NCI-H2196 (cell line): ENCODE measurements around the gene VWA3B.

Experiments
- DNase-seq: peaks from one replicate; lab custom pipeline; 2025; ENCODE audit not compliant: unreplicated experiment; lab: John Stamatoyannopoulos, UW

VWA3B gene

DNA sequence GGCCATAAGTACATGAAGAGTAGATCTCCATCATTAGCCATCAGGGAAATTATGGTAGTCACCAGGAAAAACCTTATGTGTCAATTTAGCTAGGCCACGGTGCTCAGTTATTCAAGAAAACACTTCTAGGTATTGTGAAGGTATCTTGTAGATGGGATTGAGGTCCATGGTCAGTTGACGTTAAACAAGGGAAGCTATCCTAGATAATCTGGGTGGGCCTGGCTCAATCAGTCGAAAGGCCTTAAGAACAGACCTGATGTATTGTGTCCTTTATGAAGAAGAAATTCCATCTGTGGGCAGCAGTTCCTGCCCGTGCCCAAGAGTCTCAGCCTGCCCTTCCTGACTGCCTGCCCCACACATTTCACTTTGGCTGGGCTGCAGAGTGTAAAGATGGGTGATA lies 242.6 kb downstream of the VWA3B start:
- DNase-seq, result no peak

- DNase-seq, result no peak
Observed at GRCh38 chr2:98332989-98333388, 246.0 kb downstream of the VWA3B start.

- DNase-seq, result no peak
Observed at GRCh38 chr2:98333922-98334321, 247.0 kb downstream of the VWA3B start.

GRCh38 chr2:98334439-98335078 lies 247.6 kb downstream of the VWA3B start:
- DNase-seq, result no peak

DNA sequence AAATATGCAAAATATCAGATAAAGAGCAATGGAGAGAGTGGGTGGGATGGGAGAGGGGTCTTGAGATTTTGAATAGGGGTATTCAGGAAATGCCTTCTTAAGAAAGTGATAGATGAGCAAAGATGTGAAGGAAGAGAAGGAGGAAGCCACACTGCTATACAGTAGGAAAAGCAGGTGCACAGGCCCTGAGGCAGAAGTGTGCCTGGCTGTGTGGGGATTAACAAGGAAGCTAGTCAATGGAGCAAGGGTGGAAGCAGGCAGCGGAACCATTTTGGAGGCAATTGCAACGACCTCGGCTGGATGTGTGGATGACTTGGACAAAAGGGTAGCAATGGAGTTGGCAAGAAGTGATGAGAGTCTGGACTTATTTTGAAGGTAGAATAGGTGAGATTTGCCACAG lies 248.3 kb downstream of the VWA3B start:
- DNase-seq, result no peak

DNA sequence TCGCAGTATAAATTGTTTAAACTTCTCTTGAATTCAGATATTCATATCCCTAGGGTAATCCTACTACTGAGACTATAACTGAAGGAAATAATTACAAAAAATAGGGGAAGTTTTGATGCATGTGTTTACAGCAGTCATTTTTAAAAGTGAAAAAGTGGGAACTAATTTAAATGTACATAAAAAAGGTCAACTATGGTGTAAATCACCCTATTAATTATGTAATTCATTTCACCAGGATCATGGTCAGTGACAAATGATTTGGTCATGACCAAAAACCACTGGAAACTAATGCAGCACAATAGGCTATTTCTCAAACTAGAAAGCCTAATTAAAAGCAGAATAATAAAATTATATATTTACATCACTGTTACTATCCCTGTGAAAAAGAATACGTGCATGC lies 254.3 kb downstream of the VWA3B start:
- DNase-seq, result no peak

- DNase-seq, result no peak
Observed at GRCh38 chr2:98343285-98343684, 256.3 kb downstream of the VWA3B start.

DNA sequence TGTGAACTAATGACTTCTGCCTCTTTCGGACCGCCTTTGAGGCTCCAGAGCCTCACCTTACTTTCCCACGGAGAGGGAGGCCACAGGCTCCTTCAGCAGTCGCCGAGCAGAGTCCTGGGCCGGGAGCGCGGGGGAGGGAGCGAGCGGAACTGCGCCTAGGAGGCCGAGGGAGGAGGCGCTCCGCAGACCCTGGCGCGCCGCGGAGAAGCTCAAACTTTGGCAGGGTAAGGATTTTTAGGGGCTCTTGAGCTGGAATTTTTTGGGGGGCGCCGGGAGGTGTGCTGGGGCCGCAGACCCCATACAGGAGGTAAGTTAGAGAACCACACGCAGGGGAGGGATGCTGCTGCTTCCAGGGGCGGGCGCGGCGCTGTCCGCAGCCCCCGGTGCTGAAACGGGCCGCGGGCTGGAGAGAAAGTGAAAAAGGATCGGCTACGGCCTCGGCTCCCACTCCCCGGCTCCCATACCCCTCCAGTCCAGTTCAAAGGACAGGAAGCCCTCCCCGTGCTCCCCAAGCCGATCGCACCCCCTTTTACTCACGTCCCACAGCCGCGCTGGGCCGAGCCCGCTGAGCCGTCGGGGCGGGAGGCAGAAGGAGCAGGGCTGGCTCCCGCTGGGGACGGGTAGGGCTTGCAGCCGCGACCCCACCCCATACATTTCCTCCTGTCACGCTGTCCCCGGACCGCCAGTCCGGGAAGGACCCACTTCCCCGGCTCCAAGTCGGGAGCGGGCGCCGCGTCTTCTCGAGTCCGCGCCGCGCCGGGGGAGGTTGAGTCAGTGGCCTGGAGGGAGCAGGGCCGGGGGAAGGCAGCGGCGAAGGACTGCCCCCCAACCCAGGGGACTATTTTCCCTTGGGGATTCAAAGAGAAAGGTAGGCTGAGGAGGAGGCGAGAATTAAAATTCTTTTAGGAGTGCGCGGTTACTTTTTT lies 259.6 kb downstream of the VWA3B start, which contains the start of gene CNGA3:
Gene CNGA3, plus strand, starts transcription at position 146 of the 926 bp plus-strand sequence. CDS start 23,520 bp downstream, outside the sequence.
- DNase-seq, result no peak

DNA sequence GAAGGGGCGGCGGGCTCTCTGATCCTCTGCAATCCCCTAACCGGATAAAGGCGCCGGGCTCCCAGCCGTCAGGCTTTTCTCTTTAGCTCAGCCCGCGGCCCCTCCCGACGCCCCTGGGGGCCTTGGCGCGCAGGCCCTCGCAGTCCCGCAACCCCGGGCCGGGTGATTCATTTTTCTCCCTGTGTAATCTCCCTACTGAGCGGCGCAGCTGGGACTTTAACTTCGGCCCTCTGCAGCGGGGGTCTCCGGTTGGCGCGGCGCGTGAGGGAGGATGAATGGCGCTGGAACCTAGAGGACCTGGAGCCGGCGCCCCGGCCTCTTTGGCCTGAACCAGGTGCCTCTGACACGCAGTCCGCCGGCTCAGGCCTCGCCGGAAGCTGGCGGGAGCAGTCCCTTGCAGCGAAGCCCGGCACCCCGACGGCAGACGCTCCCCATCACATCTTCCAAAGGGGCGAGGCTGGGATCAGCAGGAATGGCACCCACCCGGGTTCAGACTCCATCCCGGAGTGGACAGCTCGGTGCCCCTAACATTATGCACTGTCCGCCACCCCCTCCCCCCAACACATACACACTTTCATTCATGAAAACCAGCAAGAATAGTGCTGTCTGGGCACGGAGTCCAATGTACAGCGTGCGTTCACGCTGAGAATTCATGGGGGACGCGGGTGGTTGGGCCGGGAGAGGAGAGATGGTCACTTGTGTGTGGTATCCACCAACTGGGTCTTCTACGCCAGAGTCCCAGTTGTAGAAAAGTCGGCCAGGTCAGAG lies 260.5 kb downstream of the VWA3B start:
- no peak for DNase-seq

GRCh38 chr2:98348066-98348561 lies 261.1 kb downstream of the VWA3B start:
- DNase-seq, result peak; percentile 44

GRCh38 chr2:98350411-98350810 lies 263.4 kb downstream of the VWA3B start:
- no peak for DNase-seq

DNA sequence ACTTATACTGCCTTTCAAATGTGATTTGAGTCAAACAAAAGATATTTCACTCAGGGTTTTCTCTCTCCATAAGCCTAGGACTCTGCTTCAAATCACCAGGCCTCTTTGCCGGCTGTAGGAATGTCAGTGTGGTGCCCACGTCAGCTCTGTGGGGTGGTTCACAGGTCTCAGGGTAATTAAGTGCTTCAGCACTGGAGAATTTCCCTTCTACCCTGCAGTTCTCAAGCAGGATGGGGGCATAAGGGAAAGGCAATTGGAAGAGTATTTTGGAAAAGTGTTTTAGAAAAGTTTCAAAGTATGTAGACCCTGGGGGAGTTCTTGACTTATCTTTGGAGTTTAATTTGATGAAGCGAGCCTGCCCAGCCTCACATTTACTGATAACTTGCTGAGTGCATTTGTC lies 268.9 kb downstream of the VWA3B start:
- no peak for DNase-seq

GRCh38 chr2:98356729-98357128 lies 269.8 kb downstream of the VWA3B start:
- no peak for DNase-seq

DNA sequence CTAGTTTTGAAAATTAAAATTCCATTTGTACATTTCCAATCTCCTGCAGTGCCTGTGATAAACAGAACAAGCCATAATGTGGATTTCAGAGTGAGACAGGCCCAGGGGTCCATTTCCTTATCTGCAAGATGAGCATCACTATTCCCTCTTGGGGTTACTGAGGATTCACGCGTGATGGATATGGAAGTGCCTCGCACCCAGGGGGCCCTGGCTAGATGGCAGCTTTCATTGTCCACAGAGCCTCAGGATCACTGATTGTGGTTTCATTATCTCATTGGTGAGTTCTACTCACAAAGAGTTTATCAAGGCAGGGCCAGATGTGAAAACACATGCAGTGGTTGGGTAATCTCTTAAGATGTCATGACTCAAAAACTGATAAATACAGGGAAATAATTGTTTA lies 270.9 kb downstream of the VWA3B start:
- no peak for DNase-seq

DNA sequence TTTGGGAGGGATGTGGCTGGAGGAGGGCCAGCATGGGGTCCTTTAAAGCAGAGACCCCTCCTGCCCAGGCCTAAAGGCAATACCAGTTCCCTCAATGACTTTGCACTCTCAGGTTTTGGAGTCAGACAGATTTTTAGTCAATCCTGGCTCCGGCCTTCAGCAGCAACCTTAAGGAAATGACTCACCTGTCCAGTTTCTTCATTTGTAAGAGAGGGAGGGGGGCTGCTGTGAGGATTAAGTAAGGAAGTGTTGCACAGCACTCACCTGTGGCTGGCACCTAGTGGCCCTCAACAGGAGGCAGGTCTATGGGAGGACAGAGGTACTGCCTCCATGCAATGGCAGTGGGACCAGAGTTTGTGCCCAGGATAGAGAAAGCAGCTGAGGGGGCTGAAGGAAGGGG lies 273.0 kb downstream of the VWA3B start:
- no peak for DNase-seq
